DMS79 (cell line): ENCODE results near the gene PIAS4.

ENCODE experiments used
- DNase-seq: peaks from one replicate; lab custom pipeline; 2025; lab: John Stamatoyannopoulos, UW

The PIAS4 gene

DNA sequence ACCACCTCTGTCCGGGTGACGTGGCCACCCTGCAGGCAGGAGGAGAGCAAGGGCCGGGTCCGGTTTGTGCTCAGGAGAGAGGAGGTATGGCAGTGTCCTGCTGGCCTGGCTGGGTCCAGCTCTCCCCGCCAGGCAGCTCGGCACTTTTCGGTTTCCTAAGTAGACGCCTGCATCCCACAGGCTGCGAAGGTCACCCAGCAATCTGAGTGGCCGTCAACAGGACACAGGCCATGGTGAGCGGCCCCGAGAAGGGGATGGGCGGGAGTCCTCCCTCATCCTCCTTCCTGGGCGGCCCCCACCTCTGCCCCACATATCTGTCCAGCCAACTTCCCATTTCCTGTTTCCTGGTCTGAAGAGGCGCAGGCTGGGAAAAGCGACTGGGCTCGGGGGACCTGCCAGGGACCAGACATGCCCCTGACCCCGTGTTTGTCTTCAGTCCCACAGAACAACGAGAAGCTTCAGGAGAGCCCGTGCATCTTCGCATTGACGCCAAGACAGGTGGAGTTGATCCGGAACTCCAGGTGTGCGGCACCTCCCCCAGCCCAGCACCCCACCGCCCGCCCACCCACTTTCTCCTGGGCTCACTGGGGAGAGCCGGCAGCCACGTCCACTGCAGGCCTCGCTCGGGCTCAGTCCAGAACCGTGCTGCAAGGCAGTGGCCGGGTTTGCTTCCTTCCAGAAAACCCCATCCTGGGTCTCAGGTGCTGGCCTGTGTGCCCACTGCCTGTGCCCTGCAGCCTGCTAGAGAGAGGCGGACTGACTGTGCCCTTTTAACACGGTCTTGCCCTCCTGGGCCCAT, 16.3 kb downstream of the PIAS4 start:
- no peak for DNase-seq

DNA sequence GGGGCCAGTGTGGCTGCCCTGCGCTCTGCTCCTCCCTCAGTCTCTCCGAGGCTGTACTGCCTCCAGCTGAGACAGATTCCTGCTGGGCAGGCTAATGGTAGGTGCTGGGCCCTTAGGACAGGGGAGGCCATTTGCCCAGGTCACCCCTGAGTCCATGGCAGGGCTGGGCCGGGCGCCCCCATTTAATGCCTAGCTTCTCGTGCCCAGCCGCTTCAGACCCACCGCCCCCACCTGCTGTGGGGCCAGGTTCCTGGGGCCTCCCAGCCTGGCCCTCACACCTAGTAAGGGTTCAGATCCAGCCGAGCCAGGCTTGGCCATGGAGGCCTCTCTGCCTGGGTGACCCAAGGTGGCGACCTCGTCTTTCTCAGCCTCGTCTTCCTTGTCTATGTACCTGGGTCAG, 17.8 kb downstream of the PIAS4 start:
- no peak for DNase-seq

DNA sequence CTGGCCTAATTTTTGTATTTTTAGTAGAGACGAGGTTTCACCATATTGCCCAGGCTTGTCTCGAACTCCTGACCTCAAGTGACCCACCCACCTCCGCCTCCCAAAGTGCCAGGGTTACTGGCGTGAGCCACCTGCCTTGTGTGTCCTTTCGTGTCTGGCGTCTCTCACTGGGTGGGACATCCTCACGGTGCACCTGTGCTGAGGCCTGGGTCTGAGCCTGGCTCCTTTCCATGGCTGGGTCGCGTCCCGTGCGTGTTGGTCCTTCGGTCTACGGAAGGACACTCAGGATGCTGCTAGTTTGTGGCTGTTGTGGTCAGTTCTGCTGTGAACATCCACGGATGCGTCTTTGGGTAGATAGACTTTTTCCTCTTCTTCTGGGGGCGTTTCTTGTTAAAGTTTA, 19.6 kb downstream of the PIAS4 start:
- no peak for DNase-seq

DNA sequence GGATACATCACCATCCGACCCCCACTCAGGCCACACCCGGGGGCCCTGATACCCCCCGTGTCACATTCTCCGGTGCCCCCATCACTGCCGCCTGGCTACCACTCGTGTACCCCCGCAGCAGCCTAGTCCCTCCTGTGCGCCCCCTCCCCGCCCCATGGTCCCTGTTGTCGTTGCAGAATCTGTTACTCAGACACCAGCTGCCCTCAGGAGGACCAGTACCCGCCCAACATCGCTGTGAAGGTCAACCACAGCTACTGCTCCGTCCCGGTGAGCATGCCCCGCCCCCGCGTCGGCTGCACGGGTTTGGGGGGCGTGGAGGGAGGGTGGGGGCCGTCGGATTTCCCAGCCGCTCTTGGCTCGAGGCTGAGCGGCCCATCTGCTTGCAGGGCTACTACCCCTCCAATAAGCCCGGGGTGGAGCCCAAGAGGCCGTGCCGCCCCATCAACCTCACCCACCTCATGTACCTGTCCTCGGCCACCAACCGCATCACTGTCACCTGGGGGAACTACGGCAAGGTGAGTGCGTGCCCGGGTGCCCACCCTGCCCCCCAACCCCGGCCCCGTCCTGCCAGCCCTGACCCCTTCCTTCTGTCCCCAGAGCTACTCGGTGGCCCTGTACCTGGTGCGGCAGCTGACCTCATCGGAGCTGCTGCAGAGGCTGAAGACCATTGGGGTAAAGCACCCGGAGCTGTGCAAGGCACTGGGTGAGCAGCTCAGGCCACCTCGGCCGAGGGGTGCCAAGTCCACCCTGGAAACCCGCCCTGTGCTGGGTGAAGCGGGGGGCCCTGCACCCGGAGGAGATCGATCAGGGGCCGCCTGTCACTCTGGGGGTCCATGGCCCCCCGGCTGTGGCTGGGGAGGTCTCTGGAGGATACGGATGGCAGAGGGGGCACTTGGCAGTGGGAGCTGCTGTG, 21.1 kb downstream of the PIAS4 start:
- no peak for DNase-seq

DNA sequence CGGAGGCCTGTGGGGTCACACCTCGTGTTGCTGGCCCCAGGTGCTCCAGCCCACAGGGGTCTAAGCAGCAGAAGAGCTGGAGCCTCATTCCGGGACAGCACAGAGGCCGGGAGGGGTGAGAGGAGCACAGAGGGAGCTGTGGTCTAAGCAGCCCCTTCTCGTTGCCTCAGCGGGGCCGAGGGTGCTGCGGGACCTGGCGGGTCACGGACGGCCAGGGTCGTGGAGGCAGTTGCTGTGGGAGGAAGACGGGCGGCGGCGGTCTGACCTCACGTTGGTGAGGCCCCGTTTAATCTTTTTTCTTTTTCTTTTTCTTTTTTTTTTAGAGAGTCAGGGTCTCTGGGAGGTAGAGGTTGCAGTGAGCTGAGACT, 21.7 kb downstream of the PIAS4 start:
- DNase-seq: no peak

DNA sequence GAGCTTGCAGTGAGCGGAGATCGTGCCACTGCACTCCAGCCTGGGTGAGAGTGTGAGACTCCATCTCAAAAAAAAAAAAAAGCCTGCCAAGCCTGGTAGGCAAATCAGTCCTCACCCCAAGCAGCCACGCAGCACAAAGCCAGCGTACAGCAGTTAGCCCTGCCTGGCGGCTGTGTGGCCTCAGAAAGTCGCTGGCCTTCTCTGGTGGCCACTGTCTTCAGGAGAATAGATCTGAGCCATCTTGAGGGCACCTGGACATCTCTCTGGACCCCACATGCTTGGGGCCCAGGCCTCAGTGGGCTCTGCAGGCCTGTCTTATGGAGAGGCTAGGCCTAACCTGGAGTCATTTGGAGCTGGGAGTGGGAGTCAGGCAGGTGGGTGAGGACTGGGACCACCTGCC, 23.0 kb downstream of the PIAS4 start:
- DNase-seq: no peak

DNA sequence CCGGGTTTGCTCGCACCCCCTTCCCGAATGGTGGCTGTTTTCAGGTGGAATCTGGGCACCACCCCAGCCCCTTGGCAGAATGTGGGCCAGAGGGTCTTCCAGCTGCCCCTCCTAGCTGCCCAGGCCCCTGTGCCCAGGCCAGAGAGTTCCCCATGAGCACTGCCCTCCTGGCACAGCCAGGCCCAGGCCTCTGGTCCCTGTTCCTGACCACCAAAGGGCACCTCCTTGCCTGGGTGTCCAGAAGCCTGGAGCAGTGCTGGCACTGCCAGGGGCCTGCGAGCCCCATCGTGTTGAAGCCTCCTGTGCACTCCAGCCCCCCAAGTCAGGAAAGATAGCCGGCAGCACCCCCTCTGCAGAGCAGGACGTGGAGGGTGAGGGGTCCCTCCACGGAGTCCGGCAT, 23.4 kb downstream of the PIAS4 start:
- no peak for DNase-seq

DNA sequence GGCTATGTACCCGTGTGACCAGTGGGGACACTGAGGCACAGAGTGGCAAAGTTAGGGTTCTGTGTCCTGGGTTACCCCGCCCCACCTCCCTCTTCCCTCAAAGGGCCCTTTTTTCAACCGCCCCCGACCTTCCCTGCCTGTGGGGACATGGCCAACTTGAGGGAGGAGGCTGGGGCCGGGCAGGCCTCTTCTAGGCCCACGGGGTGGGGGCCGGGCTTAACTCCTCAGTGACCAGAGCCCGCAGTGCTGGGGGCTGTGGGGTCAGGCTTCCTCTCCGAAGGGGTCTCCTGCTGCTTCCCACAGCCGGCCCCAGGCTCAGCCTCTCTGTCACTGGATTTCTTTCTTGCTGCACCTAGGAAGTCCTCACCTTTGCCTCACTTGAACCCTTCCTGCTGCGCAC, 23.9 kb downstream of the PIAS4 start:
- no peak for DNase-seq

DNA sequence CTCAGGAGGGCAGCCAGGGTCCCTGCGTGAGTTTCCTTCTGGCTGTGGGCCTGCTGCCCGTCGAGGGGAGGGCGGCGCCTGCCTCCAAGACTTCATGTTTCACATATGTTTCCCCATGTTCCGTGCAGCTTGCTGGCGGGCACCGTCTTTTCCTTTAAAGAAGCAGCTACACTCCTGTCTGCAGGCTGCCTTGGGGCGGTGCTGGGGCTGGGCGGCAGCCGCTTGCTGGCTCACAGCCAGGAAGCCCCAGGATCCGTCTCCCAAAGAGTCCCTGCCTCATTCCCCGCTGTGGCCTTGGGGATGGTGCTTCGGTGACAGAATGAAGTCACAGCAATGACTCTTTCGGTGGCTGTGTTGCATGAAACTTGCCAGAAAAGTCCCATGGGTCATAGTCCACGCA, 24.9 kb downstream of the PIAS4 start:
- DNase-seq: no peak

DNA sequence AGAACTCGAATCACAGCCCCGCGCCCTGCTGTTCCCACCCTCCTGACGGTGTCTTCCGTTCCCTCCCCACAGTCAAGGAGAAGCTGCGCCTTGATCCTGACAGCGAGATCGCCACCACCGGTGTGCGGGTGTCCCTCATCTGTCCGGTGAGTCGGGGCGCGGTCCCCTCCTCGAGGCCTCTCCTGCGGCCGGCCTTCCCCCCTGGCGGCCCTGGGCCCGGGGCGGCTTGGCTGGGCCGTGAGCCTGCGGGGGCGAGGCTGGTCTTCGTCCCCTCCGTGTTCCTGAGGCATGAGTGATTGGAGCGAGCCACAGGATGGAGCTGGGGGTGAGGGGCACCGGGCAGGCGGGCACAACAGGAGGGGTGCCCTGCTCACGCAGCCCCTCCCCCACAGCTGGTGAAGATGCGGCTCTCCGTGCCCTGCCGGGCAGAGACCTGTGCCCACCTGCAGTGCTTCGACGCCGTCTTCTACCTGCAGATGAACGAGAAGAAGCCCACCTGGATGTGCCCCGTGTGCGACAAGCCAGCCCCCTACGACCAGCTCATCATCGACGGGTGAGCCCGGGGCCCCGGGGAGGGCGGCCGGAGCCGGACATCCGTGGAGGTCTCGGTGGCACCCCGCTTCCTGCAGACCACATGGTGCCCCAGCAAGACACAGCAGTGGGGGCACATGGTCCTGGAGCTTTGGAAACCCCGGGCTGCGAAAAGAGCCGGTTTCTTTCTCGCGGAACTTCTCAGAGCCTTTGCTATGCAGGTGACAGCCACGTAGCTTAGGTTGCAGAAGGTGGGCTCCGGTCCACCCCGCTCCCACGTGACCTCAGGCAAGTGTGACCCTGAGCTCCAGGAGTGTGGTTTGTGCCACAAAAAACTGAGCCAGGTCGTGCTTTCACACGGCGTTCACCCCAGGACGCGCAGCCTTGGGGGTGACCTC, 25.8 kb downstream of the PIAS4 start:
- no peak for DNase-seq

DNA sequence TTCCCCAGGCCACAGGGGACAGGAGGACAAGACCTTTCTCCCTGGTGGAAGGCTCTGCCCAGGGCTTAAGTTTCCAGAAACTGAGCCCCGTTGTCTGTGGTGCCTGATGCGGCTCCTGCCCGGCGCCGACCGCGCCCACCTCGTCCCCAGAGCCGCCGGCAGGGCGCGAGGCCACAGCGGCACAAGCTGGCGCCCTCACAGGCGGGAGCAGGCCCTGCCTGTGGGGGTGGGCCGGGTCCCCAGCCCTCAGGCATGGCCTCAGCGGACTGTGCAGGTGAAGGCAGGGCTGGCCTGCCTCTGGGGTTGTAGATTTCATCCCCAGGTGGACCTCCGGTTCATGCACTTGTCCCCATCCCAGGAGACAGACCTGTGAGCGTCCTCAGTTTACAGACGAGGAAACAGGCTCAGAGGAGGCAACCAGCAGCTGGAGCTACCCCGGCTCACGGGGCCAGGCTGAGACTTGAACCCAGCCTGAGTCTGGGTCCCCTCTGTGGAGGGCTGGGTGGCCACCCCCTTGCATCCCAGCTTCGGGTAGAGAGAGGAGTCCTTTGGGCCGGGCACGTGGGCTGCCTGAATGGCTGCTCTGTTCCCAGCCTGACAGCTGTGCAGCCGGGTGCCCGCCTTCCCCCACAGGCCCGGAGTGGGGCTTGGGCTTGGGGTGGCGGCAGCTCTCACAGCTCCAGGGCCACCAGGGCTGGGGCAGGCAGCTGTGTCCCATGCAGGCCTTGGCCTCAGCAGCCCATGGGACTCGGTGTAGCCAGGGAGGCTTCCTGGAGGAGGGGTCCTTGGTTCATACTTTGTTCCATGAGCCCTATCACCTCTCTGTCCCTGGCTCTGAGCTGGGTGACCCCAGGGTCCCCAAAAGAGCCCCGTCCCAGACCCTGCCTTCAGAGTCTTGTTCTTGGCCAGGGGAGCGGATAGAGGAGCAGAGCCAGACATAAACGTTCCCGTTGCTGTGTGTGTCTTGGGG, 26.8 kb downstream of the PIAS4 start:
- no peak for DNase-seq

DNA sequence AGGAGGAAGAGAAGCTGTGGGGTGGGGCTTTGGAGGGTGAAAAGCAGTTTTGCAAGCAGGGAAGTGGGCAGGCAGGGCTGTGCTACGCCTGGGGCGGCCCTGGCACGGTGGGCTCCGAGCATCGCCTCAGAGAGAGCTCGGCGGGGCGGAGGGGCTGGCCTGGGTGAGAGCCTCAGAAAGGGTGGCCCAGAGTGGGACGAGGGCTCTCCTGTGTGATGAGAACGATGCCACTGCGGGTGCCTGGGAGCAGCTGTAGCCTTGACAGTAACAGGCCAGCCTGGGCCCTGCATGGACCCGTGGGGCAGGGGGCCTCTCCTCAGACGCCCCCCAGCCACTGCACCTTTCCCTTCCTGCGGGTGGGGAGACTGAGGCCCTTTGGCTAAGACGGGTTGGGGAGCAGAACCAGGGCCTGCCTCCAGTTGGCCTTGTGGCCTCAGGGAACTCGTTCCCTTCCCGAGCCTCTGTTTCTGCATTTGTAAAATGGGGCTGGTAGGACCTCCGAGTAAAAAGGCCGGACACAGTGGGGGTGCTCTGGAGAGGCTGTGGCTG, 27.6 kb downstream of the PIAS4 start:
- DNase-seq: no peak

DNA sequence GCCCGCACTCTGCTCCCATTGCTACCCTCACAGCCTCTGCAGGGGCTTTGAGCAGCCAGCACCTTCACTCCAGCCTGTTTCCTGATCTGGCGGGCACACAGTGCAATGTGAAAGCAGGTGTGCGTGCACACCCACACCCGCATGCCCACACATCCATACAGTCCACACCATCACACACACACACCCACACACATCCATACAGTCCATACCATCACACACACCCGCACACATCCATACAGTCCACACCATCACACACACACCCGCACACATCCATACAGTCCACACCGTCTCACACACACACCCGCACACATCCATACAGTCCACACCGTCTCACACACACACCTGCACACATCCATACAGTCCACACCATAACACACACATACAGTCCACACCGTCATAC, 28.0 kb downstream of the PIAS4 start:
- DNase-seq: no peak

DNA sequence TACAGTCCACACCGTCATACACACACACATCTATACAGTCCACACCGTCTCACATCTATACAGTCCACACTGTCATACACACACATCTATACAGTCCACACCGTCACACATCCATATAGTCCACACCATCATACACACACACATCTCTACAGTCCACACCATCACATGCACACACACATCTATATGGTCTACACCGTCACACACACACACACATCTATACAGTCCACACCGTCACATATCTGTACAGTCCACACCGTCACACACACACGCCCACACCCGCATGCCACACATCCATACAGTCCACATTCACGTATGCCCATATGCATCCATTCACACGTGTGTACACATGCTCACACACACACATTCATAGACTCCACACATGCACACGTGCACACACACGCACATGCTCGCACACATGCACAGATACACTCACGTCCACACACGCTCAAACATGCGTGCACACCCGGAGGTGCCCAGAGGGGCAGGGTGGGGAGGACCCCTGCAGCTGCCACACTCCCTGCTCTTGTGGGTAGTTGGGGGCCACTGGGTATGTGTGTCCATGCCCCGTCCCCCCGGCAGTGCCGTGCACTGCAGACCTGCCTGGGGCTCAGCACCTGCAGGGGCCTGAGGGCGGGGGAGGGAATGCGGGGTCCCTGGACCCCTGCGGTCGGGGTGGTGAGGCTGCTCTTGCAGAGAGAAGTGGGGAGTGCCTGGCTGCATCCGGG, 29.2 kb downstream of the PIAS4 start:
- DNase-seq: no peak

DNA sequence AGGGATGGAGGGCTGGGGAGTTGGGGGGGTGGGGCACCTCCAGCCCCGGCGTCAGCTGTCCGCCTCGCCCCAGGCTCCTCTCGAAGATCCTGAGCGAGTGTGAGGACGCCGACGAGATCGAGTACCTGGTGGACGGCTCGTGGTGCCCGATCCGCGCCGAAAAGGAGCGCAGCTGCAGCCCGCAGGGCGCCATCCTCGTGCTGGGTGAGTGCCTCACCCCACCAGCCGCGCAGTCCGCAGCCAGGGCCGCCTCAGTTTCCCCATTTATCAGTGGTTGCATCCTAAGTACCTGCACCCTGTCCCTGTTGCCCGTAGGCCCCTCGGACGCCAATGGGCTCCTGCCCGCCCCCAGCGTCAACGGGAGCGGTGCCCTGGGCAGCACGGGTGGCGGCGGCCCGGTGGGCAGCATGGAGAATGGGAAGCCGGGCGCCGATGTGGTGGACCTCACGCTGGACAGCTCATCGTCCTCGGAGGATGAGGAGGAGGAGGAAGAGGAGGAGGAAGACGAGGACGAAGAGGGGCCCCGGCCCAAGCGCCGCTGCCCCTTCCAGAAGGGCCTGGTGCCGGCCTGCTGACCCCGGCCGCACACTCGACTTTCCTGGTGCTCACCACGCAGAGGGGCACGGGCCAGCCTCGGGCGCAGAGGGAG, 29.9 kb downstream of the PIAS4 start:
- DNase-seq: no peak

DNA sequence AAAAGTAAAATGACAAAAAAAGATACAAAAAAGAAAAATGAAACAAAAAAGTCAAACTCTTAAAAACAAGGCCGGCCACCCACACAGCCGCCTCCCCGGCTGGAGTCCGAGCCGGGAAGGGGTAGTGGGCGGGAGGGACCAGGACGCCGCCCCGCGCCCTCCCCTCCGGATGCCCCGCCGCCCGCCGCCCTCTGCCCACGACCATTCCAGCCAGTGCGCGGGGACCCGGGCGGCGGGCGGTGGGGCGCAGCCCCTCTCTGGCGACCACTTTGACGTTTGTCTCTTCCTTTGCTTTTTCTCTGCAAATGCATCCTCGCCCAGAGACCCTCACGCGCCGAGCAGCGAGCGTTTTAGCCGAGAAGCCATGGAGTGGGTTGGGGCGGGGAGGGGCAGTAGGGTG, 30.5 kb downstream of the PIAS4 start:
- DNase-seq: no peak

DNA sequence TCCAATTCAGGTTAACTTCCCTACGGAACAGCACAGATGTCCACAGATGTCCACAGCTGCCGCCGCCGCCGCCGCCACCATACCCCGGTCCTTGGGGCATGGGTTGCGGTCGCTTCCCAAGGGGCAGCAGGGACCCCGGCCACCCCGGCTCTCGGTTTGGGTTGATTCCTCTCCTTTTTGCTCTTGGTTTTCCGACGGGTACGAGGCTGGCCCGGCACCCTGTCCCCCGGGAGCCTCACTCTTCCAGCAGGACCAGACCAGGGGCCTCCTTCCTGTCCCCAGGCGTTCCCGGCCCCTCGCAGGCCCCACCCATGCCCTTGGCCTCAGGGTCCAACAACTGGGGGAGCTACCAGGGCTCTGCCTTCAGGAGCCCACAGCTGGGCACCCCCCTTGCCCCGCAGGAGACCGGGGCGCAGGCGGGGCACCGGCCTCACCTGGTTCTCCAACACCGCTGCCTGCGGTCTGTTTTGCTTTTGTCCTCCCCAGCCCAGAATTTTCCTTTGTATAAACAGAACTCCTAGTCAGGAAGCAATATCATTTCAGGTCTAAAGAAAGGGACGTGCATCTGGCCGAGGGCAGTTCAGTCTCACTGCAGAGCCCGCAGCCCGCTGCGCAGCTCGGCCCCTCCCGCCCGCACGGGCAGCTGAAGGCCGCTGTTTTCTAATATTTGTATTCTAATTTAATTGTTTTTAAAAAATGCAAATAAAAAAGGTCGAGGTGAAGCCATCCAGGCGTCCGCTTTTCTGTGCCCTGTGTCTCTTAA, 31.3 kb downstream of the PIAS4 start:
- no peak for DNase-seq

DNA sequence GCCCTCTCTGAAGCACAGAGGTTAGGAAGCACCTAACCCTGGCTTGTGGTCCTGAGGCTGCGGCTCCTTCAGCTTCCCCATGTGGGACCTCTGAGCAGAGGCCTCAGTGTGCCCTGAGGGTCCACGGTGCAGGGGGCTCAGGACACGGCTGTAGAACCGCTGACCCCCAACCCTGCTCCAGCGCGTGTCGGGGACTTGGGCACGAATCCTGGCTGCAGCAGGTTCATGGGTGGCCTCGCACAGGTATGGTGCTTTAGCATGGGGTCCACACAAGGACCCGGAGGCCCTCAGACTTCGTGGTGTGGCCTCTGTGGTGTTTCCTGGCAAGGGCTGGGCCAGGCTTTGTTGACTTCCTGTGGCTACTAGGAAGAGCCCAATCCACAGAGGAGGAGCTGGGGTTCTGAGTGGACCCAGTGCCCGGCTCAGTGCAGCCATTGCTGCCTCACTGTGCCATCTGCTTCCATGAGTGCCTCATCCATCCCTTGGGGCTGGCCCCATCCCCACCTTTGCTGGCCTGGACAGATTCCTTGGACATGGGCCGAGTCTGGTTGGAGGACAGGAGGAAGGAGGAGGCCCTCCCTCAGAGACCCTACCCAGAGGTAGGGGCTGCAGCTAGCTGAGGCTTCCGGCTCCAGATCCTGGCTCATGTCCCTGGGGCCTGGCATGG, 34.7 kb downstream of the PIAS4 start:
- no peak for DNase-seq
